ENCODE data around the gene PTPRM. TPM values are rescaled to one million over a fixed set of nuclear protein-coding genes. Genes with fewer than 3 reads are reported as not detected.

Gene PTPRM
- total and polyA plus RNA-seq, 2 experiments from 2014 or later, result 1.6 to 5.3 TPM

DNA sequence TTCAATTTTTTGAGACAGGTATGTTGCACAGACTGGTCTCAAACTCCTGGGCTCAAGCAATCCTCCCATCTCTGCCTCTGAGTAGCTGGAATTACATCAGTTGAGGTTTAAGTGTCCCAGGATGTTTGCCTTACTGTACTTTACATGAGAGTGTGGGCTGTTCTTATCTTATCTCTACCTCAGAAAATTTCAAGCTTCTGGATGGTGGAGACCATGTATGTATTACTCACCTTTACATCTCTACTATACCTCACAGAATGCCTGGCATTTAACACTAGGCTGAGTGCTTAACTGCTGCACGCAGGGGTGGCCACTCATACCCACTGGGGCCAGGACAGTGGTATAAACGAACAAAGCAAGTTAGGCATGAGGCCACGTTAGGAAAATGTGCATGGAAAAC lies 770.1 kb downstream of the PTPRM start:
- no peaks in the 10 kb centered on the region for H3K36me3 ChIP-seq (ENCODE audit: insufficient read depth)
- H3K9me2 ChIP-seq (ENCODE audit: insufficient read depth), result no peaks in the 10 kb centered on the region
- H2AFZ ChIP-seq, result peak overlapping the region; percentile 47
- ATAC-seq, result no peak
- H3K9me3 Mint-ChIP-seq, result no peaks in the 10 kb centered on the region
- peaks cover 1% of the 10 kb centered on the region for H3K27me3 Mint-ChIP-seq (ENCODE audit: insufficient read depth, low read depth, poor library complexity)
- H3F3A ChIP-seq (replicated peaks; ENCODE audit: low read depth), result no peaks in the 10 kb centered on the region
- H3K4me1 Mint-ChIP-seq, result peaks cover 14% of the 10 kb centered on the region; the same call in 2 of the 3 replicates
- H3K79me2 ChIP-seq (replicated peaks; ENCODE audit: insufficient read depth), result no peaks in the 10 kb centered on the region
- no peak overlapping the region for H3K27ac Mint-ChIP-seq
- no peak overlapping the region for H3K4me2 ChIP-seq
- no peak overlapping the region for H3K4me3 ChIP-seq
- H3K4me3 Mint-ChIP-seq, result no peak overlapping the region
- no peak overlapping the region for H3K27ac ChIP-seq (ENCODE audit: low read depth)
- no peaks in the 10 kb centered on the region for H3K36me3 Mint-ChIP-seq (ENCODE audit: low read depth)
- H3K4me1 ChIP-seq (ENCODE audit: insufficient read depth), result no peaks in the 10 kb centered on the region; the same call in 1 of the 2 replicates
- H4K20me1 ChIP-seq (replicated peaks; ENCODE audit: insufficient read depth), result no peaks in the 10 kb centered on the region
- DNase-seq (ENCODE audit: low spot score), result no peak
- TF ChIP-seq, protein P1, sequence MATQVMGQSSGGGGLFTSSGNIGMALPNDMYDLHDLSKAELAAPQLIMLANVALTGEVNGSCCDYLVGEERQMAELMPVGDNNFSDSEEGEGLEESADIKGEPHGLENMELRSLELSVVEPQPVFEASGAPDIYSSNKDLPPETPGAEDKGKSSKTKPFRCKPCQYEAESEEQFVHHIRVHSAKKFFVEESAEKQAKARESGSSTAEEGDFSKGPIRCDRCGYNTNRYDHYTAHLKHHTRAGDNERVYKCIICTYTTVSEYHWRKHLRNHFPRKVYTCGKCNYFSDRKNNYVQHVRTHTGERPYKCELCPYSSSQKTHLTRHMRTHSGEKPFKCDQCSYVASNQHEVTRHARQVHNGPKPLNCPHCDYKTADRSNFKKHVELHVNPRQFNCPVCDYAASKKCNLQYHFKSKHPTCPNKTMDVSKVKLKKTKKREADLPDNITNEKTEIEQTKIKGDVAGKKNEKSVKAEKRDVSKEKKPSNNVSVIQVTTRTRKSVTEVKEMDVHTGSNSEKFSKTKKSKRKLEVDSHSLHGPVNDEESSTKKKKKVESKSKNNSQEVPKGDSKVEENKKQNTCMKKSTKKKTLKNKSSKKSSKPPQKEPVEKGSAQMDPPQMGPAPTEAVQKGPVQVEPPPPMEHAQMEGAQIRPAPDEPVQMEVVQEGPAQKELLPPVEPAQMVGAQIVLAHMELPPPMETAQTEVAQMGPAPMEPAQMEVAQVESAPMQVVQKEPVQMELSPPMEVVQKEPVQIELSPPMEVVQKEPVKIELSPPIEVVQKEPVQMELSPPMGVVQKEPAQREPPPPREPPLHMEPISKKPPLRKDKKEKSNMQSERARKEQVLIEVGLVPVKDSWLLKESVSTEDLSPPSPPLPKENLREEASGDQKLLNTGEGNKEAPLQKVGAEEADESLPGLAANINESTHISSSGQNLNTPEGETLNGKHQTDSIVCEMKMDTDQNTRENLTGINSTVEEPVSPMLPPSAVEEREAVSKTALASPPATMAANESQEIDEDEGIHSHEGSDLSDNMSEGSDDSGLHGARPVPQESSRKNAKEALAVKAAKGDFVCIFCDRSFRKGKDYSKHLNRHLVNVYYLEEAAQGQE (IDR thresholded peaks at IDR 0.05; ENCODE audit: unreplicated experiment), result no peak
- TF ChIP-seq ZNF114 (CRISPR knock-in tag; IDR thresholded peaks at IDR 0.05) (no peak), NANOG (IDR thresholded peaks at IDR 0.05; ENCODE audit: borderline replicate concordance) (no peak), CREB1 (CRISPR knock-in tag; IDR thresholded peaks at IDR 0.05; ENCODE audit: low read depth) (no peak), EZH2phosphoT487 (IDR thresholded peaks at IDR 0.05; ENCODE audit: unreplicated experiment) (no peak), JUNB (IDR thresholded peaks at IDR 0.05; ENCODE audit: unreplicated experiment) (no peak), STAT1 (IDR thresholded peaks at IDR 0.05; ENCODE audit: unreplicated experiment) (no peak), ZNF331 (CRISPR knock-in tag; IDR thresholded peaks at IDR 0.05; ENCODE audit: low read depth) (no peak), POLR2AphosphoS5 (IDR thresholded peaks at IDR 0.05; ENCODE audit: low read depth) (no peak), EZH2 (IDR thresholded peaks at IDR 0.05; ENCODE audit: low read depth, unreplicated experiment) (no peak)
- TF ChIP-seq, protein P2, sequence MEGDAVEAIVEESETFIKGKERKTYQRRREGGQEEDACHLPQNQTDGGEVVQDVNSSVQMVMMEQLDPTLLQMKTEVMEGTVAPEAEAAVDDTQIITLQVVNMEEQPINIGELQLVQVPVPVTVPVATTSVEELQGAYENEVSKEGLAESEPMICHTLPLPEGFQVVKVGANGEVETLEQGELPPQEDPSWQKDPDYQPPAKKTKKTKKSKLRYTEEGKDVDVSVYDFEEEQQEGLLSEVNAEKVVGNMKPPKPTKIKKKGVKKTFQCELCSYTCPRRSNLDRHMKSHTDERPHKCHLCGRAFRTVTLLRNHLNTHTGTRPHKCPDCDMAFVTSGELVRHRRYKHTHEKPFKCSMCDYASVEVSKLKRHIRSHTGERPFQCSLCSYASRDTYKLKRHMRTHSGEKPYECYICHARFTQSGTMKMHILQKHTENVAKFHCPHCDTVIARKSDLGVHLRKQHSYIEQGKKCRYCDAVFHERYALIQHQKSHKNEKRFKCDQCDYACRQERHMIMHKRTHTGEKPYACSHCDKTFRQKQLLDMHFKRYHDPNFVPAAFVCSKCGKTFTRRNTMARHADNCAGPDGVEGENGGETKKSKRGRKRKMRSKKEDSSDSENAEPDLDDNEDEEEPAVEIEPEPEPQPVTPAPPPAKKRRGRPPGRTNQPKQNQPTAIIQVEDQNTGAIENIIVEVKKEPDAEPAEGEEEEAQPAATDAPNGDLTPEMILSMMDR (conservative IDR thresholded peaks at IDR 0.05; ENCODE audit: low read depth in 2 of 2), result no peak
- TF ChIP-seq, protein P3, sequence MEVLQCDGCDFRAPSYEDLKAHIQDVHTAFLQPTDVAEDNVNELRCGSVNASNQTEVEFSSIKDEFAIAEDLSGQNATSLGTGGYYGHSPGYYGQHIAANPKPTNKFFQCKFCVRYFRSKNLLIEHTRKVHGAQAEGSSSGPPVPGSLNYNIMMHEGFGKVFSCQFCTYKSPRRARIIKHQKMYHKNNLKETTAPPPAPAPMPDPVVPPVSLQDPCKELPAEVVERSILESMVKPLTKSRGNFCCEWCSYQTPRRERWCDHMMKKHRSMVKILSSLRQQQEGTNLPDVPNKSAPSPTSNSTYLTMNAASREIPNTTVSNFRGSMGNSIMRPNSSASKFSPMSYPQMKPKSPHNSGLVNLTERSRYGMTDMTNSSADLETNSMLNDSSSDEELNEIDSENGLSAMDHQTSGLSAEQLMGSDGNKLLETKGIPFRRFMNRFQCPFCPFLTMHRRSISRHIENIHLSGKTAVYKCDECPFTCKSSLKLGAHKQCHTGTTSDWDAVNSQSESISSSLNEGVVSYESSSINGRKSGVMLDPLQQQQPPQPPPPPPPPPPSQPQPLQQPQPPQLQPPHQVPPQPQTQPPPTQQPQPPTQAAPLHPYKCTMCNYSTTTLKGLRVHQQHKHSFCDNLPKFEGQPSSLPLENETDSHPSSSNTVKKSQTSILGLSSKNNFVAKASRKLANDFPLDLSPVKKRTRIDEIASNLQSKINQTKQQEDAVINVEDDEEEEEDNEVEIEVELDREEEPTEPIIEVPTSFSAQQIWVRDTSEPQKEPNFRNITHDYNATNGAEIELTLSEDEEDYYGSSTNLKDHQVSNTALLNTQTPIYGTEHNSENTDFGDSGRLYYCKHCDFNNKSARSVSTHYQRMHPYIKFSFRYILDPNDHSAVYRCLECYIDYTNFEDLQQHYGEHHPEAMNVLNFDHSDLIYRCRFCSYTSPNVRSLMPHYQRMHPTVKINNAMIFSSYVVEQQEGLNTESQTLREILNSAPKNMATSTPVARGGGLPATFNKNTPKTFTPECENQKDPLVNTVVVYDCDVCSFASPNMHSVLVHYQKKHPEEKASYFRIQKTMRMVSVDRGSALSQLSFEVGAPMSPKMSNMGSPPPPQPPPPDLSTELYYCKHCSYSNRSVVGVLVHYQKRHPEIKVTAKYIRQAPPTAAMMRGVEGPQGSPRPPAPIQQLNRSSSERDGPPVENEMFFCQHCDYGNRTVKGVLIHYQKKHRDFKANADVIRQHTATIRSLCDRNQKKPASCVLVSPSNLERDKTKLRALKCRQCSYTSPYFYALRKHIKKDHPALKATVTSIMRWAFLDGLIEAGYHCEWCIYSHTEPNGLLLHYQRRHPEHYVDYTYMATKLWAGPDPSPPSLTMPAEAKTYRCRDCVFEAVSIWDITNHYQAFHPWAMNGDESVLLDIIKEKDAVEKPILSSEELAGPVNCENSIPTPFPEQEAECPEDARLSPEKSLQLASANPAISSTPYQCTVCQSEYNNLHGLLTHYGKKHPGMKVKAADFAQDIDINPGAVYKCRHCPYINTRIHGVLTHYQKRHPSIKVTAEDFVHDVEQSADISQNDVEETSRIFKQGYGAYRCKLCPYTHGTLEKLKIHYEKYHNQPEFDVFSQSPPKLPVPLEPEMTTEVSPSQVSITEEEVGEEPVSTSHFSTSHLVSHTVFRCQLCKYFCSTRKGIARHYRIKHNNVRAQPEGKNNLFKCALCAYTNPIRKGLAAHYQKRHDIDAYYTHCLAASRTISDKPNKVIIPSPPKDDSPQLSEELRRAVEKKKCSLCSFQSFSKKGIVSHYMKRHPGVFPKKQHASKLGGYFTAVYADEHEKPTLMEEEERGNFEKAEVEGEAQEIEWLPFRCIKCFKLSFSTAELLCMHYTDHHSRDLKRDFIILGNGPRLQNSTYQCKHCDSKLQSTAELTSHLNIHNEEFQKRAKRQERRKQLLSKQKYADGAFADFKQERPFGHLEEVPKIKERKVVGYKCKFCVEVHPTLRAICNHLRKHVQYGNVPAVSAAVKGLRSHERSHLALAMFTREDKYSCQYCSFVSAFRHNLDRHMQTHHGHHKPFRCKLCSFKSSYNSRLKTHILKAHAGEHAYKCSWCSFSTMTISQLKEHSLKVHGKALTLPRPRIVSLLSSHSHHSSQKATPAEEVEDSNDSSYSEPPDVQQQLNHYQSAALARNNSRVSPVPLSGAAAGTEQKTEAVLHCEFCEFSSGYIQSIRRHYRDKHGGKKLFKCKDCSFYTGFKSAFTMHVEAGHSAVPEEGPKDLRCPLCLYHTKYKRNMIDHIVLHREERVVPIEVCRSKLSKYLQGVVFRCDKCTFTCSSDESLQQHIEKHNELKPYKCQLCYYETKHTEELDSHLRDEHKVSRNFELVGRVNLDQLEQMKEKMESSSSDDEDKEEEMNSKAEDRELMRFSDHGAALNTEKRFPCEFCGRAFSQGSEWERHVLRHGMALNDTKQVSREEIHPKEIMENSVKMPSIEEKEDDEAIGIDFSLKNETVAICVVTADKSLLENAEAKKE (CRISPR knock-in tag; IDR thresholded peaks at IDR 0.05), result no peak
- TF ChIP-seq, protein P4, sequence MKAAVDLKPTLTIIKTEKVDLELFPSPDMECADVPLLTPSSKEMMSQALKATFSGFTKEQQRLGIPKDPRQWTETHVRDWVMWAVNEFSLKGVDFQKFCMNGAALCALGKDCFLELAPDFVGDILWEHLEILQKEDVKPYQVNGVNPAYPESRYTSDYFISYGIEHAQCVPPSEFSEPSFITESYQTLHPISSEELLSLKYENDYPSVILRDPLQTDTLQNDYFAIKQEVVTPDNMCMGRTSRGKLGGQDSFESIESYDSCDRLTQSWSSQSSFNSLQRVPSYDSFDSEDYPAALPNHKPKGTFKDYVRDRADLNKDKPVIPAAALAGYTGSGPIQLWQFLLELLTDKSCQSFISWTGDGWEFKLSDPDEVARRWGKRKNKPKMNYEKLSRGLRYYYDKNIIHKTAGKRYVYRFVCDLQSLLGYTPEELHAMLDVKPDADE (IDR thresholded peaks at IDR 0.05), result no peak
- no peaks in the 10 kb centered on the region for H3K27me3 ChIP-seq (ENCODE audit: insufficient read depth)
